ENCODE results near the gene DACT3.

DACT3 gene

DNA sequence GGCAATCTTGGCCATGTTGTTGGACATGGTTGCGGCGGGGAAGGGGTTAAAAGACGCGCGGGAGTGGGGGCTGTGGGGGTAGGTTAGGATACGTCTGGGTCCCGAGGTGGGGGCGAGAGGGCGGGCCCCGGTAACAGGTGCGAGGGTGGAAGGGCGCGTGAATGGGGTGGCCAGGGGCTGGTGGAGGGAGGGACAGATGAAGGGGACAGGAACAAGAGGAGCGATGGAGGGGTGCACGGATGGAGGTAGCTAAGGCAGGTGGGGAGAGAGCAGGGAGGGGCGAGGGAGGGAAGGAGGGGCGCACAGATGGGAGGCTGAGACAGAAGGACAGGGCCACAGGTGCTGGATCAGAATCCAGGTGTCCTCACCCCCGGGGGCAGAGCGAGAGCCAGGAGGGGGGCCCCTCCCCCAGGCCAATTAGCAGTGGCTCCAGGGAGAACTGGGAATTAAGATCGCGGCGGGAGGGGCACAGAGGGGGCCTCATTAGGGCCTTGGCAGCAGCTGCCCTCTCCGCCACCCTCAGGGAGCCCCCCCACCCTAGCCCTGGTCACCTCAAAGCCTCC lies 26.2 kb downstream of the DACT3 start:
- peak overlapping the region; percentile 45 for H3K4me2 ChIP-seq (ENCODE audit: low read length)

DNA sequence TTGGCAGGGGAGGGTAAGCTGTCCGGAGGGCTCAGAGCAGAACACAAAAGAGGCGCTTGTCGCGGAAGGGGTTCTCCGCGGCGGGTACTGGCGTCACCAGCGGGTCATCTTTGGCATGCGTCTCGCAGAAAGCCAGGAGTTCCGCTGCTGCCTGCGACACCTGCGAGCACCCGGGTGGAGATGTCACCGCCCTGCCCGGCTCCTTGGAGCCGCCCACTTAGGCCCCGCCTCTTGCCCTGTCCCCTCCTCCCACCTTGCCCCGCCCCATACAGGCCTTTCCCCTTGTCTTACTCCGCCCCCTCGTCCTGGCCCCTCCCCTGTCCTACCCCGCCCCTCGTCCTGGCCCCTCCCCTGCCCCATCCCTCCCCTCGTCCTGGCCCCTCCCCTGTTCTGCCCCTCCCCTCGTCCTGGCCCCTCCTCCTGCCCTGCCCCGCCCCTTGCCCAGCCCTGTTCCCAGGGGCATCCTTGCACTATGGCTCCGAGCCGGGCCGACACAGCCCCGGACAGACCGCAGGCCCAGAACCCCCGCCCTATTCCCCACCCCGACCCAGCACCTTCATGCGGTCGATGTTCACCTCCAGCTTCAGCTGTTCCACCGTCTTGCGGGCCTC lies 26.8 kb downstream of the DACT3 start:
- Histone ChIP-seq H3K9ac (ENCODE audit: low read length) (no peak overlapping the region), H3K27me3 (ENCODE audit: low read depth, low read length) (0 out of 2 replicates have a peak, but pooled peaks cover 3% of the 10 kb centered on the region), H3K79me2 (ENCODE audit: low read length) (no peaks in the 10 kb centered on the region), H3K9me3 (ENCODE audit: insufficient read depth, low read length) (no peaks in the 10 kb centered on the region), H4K20me1 (ENCODE audit: insufficient read depth, low read length) (no peaks in the 10 kb centered on the region), H3K27ac (ENCODE audit: low read length) (no peak overlapping the region), H3K4me3 (ENCODE audit: low read length) (peak overlapping the region; percentile 54), H3K4me2 (ENCODE audit: low read length) (peak overlapping the region; percentile 45), H3K36me3 (replicated peaks; ENCODE audit: low read depth, low read length) (no peaks in the 10 kb centered on the region), H3K4me1 (ENCODE audit: low read length) (peaks cover 27% of the 10 kb centered on the region), H2AFZ (ENCODE audit: low read depth, low read length) (no peak overlapping the region)
- TF ChIP-seq, protein P1, sequence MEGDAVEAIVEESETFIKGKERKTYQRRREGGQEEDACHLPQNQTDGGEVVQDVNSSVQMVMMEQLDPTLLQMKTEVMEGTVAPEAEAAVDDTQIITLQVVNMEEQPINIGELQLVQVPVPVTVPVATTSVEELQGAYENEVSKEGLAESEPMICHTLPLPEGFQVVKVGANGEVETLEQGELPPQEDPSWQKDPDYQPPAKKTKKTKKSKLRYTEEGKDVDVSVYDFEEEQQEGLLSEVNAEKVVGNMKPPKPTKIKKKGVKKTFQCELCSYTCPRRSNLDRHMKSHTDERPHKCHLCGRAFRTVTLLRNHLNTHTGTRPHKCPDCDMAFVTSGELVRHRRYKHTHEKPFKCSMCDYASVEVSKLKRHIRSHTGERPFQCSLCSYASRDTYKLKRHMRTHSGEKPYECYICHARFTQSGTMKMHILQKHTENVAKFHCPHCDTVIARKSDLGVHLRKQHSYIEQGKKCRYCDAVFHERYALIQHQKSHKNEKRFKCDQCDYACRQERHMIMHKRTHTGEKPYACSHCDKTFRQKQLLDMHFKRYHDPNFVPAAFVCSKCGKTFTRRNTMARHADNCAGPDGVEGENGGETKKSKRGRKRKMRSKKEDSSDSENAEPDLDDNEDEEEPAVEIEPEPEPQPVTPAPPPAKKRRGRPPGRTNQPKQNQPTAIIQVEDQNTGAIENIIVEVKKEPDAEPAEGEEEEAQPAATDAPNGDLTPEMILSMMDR (IDR thresholded peaks at IDR 0.05; ENCODE audit: low read depth, low read length) = no peak
- TF ChIP-seq EZH2phosphoT487 (IDR thresholded peaks at IDR 0.05; ENCODE audit: low read depth) = no peak

More for the DNA sequence above, 26.2 kb downstream of the DACT3 start:
- H3K27me3 ChIP-seq (ENCODE audit: low read depth, low read length) = peaks cover 3% of the 10 kb centered on the region; the same call in 1 of the 2 replicates
- H4K20me1 ChIP-seq (ENCODE audit: insufficient read depth, low read length) = no peaks in the 10 kb centered on the region
- no peak overlapping the region for H2AFZ ChIP-seq (ENCODE audit: low read depth, low read length)
- H3K79me2 ChIP-seq (ENCODE audit: low read length) = no peaks in the 10 kb centered on the region
- H3K4me1 ChIP-seq (ENCODE audit: low read length) = peaks cover 29% of the 10 kb centered on the region
- H3K4me3 ChIP-seq (ENCODE audit: low read length) = peak overlapping the region; percentile 54
- no peak overlapping the region for H3K27ac ChIP-seq (ENCODE audit: low read length)
- TF ChIP-seq, protein P1 (IDR thresholded peaks at IDR 0.05; ENCODE audit: low read depth, low read length) = no peak
- no peak for TF ChIP-seq EZH2phosphoT487 (IDR thresholded peaks at IDR 0.05; ENCODE audit: low read depth)
- no peak overlapping the region for H3K9ac ChIP-seq (ENCODE audit: low read length)
- no peaks in the 10 kb centered on the region for H3K36me3 ChIP-seq (replicated peaks; ENCODE audit: low read depth, low read length)
- no peaks in the 10 kb centered on the region for H3K9me3 ChIP-seq (ENCODE audit: insufficient read depth, low read length)

DNA sequence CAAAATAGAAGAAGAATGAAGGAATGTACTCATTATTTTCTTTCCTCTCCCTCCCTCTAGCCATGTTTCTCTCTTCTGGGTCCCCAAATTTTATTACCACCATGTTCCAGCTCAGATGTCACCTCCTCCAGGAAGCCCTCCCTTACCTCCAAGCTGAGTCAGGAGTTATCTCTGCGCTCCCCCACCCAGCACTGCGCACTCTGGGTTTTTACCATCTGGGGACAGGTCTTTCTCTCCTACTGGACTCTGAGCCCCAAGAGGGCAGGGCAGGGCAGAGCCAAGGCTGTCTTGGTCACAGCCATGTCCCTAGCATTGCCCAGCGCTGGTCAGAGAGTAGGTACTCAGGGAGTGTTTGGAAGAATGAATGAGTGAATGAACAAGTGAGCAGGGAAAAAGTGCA lies 27.9 kb downstream of the DACT3 start:
- 0 out of 2 replicates have a peak, but pooled peaks cover 3% of the 10 kb centered on the region for H3K27me3 ChIP-seq (ENCODE audit: low read depth, low read length)

DNA sequence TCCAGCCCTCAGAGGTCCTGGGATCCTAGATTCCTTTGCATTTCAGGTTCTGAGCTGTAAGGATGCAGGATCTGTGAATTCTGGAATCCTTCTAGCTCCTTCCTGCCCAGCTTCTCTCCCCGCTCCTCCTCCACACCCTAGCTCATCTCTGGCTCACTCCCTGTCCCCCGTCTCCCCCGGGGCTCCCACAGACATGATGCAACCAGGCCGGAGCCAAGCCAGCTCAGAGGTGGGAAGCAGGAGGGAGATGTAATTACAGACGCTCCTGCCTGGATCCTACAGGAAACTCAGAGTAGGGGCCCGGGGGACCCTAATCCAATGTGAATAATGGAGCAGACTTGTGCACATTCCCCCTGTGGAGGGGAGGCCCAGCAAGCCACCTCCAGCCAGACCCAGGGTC lies 29.5 kb downstream of the DACT3 start:
- Histone ChIP-seq H3K4me3 (ENCODE audit: low read length) (no peak overlapping the region), H3K4me1 (ENCODE audit: low read length) (peaks cover 27% of the 10 kb centered on the region), H3K9me3 (ENCODE audit: insufficient read depth, low read length) (no peaks in the 10 kb centered on the region), H3K36me3 (replicated peaks; ENCODE audit: low read depth, low read length) (no peaks in the 10 kb centered on the region), H3K79me2 (ENCODE audit: low read length) (no peaks in the 10 kb centered on the region), H3K4me2 (ENCODE audit: low read length) (no peak overlapping the region), H3K27ac (ENCODE audit: low read length) (no peak overlapping the region), H4K20me1 (ENCODE audit: insufficient read depth, low read length) (no peaks in the 10 kb centered on the region), H2AFZ (ENCODE audit: low read depth, low read length) (no peak overlapping the region), H3K27me3 (ENCODE audit: low read depth, low read length) (0 out of 2 replicates have a peak, but pooled peaks cover 3% of the 10 kb centered on the region), H3K9ac (ENCODE audit: low read length) (no peak overlapping the region)
- no peak for TF ChIP-seq EZH2phosphoT487 (IDR thresholded peaks at IDR 0.05; ENCODE audit: low read depth)
- TF ChIP-seq, protein P1 (IDR thresholded peaks at IDR 0.05; ENCODE audit: low read depth, low read length) = no peak

More for the DNA sequence above, 27.9 kb downstream of the DACT3 start:
- Histone ChIP-seq H3K4me3 (ENCODE audit: low read length) (no peak overlapping the region), H3K9ac (ENCODE audit: low read length) (no peak overlapping the region), H3K4me1 (ENCODE audit: low read length) (peaks cover 25% of the 10 kb centered on the region), H4K20me1 (ENCODE audit: insufficient read depth, low read length) (no peaks in the 10 kb centered on the region), H3K27ac (ENCODE audit: low read length) (no peak overlapping the region), H3K4me2 (ENCODE audit: low read length) (no peak overlapping the region), H3K36me3 (replicated peaks; ENCODE audit: low read depth, low read length) (no peaks in the 10 kb centered on the region), H3K79me2 (ENCODE audit: low read length) (no peaks in the 10 kb centered on the region), H3K9me3 (ENCODE audit: insufficient read depth, low read length) (no peaks in the 10 kb centered on the region), H2AFZ (ENCODE audit: low read depth, low read length) (no peak overlapping the region)
- TF ChIP-seq EZH2phosphoT487 (IDR thresholded peaks at IDR 0.05; ENCODE audit: low read depth) = no peak
- TF ChIP-seq, protein P1 (IDR thresholded peaks at IDR 0.05; ENCODE audit: low read depth, low read length) = no peak
